ENCODE measurements around the gene ID4. TPM values are rescaled to one million over a fixed set of nuclear protein-coding genes. Genes with fewer than 3 reads are reported as not detected.

Gene ID4
- polyA plus RNA-seq, 1 experiment, result 2.2 TPM

- Histone ChIP-seq H3K36me3 (ENCODE audit: control insufficient read depth, insufficient read depth, low read length) (no peaks in the 10 kb centered on the region), H3K4me3 (ENCODE audit: low read depth, low read length) (no peak overlapping the region), H3K27me3 (ENCODE audit: control insufficient read depth, insufficient read depth, low read length) (no peaks in the 10 kb centered on the region; the same call in 1 of the 2 replicates)
- CTCF ChIA-PET, result no interaction called here
- POLR2A ChIA-PET, result no interaction called here
- no peak for DNase-seq (ENCODE audit: low read depth)
- TF ChIP-seq, protein P1, sequence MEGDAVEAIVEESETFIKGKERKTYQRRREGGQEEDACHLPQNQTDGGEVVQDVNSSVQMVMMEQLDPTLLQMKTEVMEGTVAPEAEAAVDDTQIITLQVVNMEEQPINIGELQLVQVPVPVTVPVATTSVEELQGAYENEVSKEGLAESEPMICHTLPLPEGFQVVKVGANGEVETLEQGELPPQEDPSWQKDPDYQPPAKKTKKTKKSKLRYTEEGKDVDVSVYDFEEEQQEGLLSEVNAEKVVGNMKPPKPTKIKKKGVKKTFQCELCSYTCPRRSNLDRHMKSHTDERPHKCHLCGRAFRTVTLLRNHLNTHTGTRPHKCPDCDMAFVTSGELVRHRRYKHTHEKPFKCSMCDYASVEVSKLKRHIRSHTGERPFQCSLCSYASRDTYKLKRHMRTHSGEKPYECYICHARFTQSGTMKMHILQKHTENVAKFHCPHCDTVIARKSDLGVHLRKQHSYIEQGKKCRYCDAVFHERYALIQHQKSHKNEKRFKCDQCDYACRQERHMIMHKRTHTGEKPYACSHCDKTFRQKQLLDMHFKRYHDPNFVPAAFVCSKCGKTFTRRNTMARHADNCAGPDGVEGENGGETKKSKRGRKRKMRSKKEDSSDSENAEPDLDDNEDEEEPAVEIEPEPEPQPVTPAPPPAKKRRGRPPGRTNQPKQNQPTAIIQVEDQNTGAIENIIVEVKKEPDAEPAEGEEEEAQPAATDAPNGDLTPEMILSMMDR (IDR thresholded peaks at IDR 0.05; ENCODE audit: insufficient read depth, low read depth, low read length), result no peak
Measured at GRCh38 chr6:19830171-19830570, 7.0 kb upstream of the ID4 start.

DNA sequence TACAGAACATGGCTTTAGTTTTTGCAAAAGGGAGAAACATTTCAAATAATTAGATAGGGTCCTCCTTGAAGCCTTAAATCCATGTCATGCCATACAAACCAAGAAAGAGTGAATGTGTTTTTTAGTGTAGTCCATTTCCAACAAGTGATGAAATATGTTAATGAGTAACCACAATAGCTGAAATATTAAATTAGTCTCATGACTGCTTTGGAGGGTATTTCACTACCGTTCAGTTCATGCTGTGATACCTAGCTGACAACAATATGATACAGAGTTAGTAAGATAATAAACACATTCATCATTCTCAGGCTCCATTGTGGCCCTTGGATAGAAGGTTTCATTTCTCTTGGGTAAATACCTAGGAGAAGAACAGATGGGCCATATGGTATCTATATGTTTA is 5.8 kb upstream of the ID4 start:
- POLR2A ChIA-PET, result no interaction called here
- Histone ChIP-seq H3K27me3 (ENCODE audit: control insufficient read depth, insufficient read depth, low read length) (no peaks in the 10 kb centered on the region; the same call in 1 of the 2 replicates), H3K4me3 (ENCODE audit: low read depth, low read length) (no peak overlapping the region), H3K36me3 (ENCODE audit: control insufficient read depth, insufficient read depth, low read length) (no peaks in the 10 kb centered on the region)
- no peak for DNase-seq (ENCODE audit: low read depth)
- TF ChIP-seq, protein P1 (IDR thresholded peaks at IDR 0.05; ENCODE audit: insufficient read depth, low read depth, low read length), result no peak
- CTCF ChIA-PET, result no interaction called here

- CTCF ChIA-PET, result no interaction called here
- TF ChIP-seq, protein P1 (IDR thresholded peaks at IDR 0.05; ENCODE audit: insufficient read depth, low read depth, low read length), result no peak
- POLR2A ChIA-PET, result no interaction called here
Measured at GRCh38 chr6:19833947-19834346, 3.2 kb upstream of the ID4 start.

GRCh38 chr6:19834858-19835257 is 2.3 kb upstream of the ID4 start:
- POLR2A ChIA-PET, result no interaction called here
- no peak overlapping the region for H3K4me3 ChIP-seq (ENCODE audit: low read depth, low read length)
- TF ChIP-seq, protein P1 (IDR thresholded peaks at IDR 0.05; ENCODE audit: insufficient read depth, low read depth, low read length), result no peak
- H3K27me3 ChIP-seq (ENCODE audit: control insufficient read depth, insufficient read depth, low read length), result no peaks in the 10 kb centered on the region; the same call in 1 of the 2 replicates
- no peaks in the 10 kb centered on the region for H3K36me3 ChIP-seq (ENCODE audit: control insufficient read depth, insufficient read depth, low read length)
- CTCF ChIA-PET, result no interaction called here
- no peak for DNase-seq (ENCODE audit: low read depth)

More at GRCh38 chr6:19833947-19834346, 3.2 kb upstream of the ID4 start:
- Histone ChIP-seq H3K27me3 (ENCODE audit: control insufficient read depth, insufficient read depth, low read length) (no peaks in the 10 kb centered on the region; the same call in 1 of the 2 replicates), H3K36me3 (ENCODE audit: control insufficient read depth, insufficient read depth, low read length) (no peaks in the 10 kb centered on the region), H3K4me3 (ENCODE audit: low read depth, low read length) (no peak overlapping the region)
- DNase-seq (ENCODE audit: low read depth), result no peak

- no peaks in the 10 kb centered on the region for H3K36me3 ChIP-seq (ENCODE audit: control insufficient read depth, insufficient read depth, low read length)
- no peak overlapping the region for H3K4me3 ChIP-seq (ENCODE audit: low read depth, low read length)
- DNase-seq (ENCODE audit: low read depth), result no peak
- TF ChIP-seq, protein P1 (IDR thresholded peaks at IDR 0.05; ENCODE audit: insufficient read depth, low read depth, low read length), result no peak
- ChIA-PET POLR2A (no interaction called here), CTCF (interaction anchor here (1.2 kb wide), 1 partner anchor 10 kb away, joined by 3 read pairs; no protein-coding TSS in a partner anchor)
- H3K27me3 ChIP-seq (ENCODE audit: control insufficient read depth, insufficient read depth, low read length), result no peaks in the 10 kb centered on the region; the same call in 1 of the 2 replicates
Measured at GRCh38 chr6:19835605-19836004, 1.6 kb upstream of the ID4 start.
